Sigmoid colon (tissue), 4 donors: ENCODE data around the gene OLFM2.

Source experiments
- EP300 ChIP-seq, 4 donors: sonication (generic); formaldehyde crosslinking; IDR thresholded peaks; one replicate each; pipeline ENCODE4 v1.6.1; 2017; ENCODE audit warnings: antibody characterized with exemption in 4 of 4
- POLR2A ChIP-seq, 2 donors: fragments of 450-650 bp; IDR thresholded peaks; one replicate each; pipeline ENCODE4 v1.6.1; 2016; ENCODE audit warnings: antibody characterized with exemption in 2 of 2, mild to moderate bottlenecking in 2 of 2, moderate library complexity in 2 of 2
- TF ChIP-seq, protein P1 (sequence below), 4 experiments: fragments of 450-650 bp in 3 of 4; fragments of 200-600 bp in 1 of 4; IDR thresholded peaks; one replicate each; pipeline ENCODE4 v1.5.1; 2016 to 2019; ENCODE audit warnings: antibody characterized with exemption in 4 of 4, mild to moderate bottlenecking in 3 of 4, moderate library complexity in 2 of 4

GRCh38 chr19:9932835-9933234 lies 3.5 kb downstream of the OLFM2 start:
- TF ChIP-seq, protein P1, sequence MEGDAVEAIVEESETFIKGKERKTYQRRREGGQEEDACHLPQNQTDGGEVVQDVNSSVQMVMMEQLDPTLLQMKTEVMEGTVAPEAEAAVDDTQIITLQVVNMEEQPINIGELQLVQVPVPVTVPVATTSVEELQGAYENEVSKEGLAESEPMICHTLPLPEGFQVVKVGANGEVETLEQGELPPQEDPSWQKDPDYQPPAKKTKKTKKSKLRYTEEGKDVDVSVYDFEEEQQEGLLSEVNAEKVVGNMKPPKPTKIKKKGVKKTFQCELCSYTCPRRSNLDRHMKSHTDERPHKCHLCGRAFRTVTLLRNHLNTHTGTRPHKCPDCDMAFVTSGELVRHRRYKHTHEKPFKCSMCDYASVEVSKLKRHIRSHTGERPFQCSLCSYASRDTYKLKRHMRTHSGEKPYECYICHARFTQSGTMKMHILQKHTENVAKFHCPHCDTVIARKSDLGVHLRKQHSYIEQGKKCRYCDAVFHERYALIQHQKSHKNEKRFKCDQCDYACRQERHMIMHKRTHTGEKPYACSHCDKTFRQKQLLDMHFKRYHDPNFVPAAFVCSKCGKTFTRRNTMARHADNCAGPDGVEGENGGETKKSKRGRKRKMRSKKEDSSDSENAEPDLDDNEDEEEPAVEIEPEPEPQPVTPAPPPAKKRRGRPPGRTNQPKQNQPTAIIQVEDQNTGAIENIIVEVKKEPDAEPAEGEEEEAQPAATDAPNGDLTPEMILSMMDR (IDR thresholded peaks at IDR 0.05): no peak
- TF ChIP-seq POLR2A (IDR thresholded peaks at IDR 0.05): no peak
- TF ChIP-seq EP300 (IDR thresholded peaks at IDR 0.05): no peak
